NCI-H345 treated with DMSO at 0.1 percent for 48 hours (cell line): ENCODE data around the gene TAGLN3.
"Not testable (repeated sequence)": the region's sequence is repeated elsewhere in the genome, so short reads cannot be mapped to it uniquely, and the experiment has no call there.

ENCODE experiments used
- DNase-seq: peaks from one replicate; lab custom pipeline; 2025; ENCODE audit not compliant: unreplicated experiment; lab: John Stamatoyannopoulos, UW

Gene TAGLN3

DNA sequence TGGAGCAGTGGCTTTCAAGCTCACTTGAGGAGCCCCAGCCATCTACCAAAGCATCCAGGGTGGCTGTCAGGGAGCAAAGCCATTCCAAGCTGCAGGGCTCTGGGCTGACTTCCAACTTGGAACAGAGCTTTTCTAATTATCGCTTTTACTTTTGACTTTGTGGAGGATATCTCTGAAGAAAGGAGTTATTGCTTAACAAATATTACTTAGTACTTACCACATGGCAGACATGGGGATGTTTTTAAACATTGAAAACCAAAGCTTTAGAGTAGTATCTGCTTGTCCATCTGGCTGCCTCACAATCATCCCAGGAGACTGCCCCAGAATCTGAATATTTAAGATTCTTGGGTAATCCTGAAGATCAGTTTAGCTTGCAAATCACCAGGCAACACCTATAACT, 8.9 kb downstream of the TAGLN3 start:
- no peak for DNase-seq

DNA sequence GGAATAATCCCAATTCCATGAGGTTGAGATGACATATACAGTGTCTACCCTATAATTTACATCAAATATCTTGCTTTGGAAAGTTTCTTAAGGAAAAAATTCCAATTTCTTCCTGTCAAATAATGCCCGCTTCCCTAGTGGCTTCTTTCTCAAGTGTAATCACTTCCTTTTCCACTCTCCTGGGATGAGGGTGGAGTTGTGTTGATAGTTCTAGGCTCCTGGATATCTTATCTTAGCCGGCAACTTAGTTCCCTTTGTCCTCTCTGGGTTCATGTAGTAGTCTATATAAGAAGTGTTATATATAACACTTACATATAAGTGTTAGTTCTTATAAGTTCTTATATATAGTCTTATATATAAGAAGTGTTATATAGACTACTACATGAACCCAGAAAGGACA, 10.9 kb downstream of the TAGLN3 start:
- no peak for DNase-seq

DNA sequence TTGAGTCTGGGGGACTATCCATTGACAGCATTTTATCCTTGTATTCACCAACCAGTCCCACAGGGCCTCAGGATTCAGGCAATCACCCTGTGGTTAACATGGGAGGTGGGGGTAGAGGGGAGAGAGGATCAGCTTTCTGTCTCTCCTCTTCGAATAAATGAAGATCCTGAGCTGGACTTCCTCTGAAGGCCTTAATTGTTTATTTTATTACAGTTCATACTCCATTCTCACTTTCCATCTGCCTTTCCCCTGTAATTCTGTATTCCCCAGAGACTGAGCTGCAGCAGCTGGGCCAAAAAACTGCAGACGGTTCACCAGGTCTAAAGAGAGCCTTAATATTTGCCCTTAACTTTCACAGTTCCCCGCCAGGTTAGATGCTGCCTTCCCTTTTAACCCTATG, 11.9 kb downstream of the TAGLN3 start:
- no peak for DNase-seq

DNA sequence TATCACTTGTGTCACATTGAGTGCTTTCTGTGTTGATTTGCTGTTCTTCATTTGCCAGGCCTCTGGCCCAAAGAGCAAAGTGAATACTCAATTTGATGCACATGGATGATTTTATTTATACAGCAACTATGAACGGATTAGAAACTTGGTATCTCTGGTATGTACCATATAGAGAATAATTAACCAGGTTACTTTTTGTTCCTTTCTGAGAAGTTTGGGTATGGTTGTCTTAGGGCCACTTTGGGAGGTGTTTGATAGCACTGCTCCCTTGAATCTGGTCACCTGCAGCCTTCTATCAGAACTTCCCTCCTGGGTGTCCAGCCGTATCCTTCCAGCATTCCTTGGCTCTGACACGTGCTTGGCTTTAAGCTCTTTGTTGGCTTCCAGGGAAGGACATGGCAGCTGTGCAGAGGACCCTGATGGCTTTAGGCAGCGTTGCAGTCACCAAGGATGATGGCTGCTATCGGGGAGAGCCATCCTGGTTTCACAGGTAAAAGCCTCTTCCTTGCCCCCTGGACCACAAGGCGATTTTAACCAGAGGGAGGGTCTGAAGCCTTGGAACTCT, 12.7 kb downstream of the TAGLN3 start:
- no peak for DNase-seq

DNA sequence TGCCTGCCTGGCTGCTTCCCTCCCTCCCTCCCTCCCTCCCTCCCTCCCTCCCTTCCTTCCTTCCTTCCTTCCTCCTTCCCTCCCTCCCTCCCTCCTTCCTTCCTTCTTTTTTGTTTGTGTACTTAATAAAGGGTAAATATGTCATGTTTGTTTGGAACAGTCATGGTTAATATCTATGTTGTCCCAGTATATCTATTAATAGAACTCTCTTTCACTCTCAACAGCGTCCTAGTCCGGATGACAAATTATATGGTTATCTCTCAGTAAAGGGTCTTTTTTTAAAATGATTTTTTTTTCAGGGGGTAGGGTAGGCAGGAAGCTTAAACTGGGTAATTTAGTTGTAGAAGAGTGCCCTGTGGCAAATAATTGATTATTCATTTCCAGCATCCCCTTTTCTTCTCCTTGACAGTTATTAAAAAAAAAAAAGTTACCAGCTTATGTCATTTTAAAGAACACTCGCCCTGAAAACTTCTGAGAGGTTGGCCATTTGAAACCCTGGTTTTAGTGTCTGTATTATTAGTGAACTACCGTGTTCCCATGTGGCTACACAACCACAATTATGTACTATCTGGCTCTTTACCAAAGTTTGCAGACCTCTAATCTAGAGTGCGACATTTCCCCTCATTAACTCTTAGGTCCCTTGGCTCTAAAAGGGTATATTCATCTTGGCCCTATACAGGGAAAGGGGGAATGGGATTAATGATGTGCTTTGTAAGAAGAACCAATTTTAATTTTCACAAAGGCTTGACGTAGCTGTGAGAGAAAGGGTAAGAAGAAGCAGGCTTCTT, 13.7 kb downstream of the TAGLN3 start:
- no peak for DNase-seq

DNA sequence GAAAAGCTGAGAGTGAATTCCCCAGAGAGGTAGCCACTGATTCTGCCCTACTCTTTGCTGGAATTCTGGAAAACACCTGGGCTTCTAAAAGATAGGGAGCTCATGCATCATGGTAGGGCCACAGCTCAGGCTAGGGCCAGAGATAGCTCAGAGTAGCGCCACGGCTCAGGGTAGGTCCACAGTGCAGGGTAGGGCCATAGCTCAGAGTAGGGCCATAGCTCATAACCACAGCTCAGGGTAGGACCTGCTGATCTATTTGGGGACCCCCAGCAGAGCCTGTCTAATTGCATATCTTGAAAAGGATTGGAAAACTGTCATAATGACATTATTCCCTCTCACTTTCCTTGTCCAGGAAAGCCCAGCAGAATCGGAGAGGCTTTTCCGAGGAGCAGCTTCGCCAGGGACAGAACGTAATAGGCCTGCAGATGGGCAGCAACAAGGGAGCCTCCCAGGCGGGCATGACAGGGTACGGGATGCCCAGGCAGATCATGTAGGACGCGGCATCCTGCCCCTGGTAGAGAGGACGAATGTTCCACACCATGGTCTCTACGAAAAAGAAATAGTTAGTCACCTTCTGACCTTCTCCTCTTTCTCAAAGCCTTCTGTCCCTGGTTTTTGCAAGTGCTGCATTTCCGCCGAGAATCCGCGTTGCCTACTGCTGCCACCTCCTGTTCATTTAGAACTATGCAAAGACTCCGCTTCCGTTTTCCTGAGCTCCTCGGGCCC, 14.5 kb downstream of the TAGLN3 start:
- DNase-seq = no peak

GRCh38 chr3:112013784-112014143, 15.0 kb downstream of the TAGLN3 start:
- DNase-seq = no peak

- no peak for DNase-seq
Observed at GRCh38 chr3:112017091-112017490, 18.4 kb downstream of the TAGLN3 start.

GRCh38 chr3:112018712-112019111, 20.0 kb downstream of the TAGLN3 start:
- DNase-seq = no peak

- no peak for DNase-seq
Observed at GRCh38 chr3:112019716-112020115, 21.0 kb downstream of the TAGLN3 start.

DNA sequence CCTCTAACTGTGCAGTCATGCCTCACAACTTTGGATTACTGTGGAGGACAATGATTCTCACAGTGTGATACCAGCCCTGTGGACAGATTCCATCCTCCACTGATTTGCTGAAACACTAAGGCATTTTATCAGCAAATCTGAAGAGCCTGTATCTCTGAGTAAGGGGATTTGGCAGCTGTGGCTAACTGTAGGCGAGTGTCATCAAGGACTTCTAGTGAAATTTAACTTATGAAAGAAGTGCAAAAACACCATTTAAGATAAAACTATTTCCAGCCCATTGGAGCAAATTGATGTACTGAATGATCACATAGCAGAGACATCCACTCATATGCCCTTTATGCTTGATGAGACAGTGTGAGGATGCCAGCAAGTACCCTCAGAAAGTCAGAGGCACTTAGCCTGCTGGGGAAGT, 22.0 kb downstream of the TAGLN3 start:
- DNase-seq = no peak

- no peak for DNase-seq
Observed at GRCh38 chr3:112027142-112027541, 28.4 kb downstream of the TAGLN3 start.

- no peak for DNase-seq
Observed at GRCh38 chr3:112027826-112028225, 29.1 kb downstream of the TAGLN3 start.

- no peak for DNase-seq
Observed at GRCh38 chr3:112030901-112031300, 32.2 kb downstream of the TAGLN3 start.

DNA sequence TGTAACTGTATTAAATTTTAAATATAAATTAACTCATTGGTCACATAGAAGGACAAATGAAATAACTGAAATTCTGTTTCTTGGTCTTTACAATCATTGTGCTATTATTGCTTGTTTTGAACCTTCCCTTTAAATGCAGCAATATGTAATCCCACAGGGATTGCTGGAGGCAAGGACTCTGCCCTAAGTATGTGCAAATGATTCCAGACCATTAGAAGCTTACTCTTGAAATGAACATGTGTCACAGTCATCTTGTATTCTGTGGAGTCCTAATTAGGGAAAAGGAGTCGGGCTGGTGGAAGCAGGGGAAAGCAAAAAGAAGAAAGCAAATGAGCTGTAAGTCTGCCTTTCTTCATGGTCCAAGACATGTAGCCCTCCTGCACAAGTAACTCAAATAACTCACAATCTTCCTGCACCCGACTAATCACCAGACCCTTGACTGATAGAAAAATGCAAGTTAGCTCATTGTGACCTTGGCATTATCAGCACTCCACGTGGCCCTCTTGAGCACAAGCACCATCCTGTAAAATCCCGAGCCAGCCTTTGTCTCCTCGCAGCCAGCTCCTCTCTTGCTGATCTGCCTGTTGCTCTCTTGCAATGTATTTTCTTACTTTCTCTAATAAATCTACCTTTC, 33.5 kb downstream of the TAGLN3 start:
- peak; percentile 7 for DNase-seq

DNA sequence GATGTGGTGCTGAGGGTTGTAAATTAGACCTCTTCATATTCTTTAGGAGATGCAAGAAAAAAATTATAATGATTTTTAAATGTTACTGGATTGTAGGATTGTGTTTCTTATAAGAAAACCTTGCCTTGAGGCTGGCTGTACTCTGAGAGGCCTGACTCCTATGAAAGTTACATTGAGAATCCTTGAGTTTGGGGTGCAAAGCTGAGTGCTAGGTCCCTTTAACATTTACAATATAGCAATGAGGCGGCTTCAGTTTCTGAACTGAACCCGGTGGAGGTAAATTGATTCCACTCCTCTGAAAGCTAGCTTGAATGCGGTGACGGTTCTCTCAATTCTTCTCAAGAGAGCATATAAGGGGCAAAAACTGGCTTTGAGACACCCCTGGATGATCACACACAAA, 35.7 kb downstream of the TAGLN3 start, which contains the start of gene TMPRSS7:
Gene TMPRSS7 (plus strand): TSS at position 301 of the 400 bp plus-strand sequence. CDS start 110 bp downstream, outside the sequence.
- DNase-seq = no peak

- no peak for DNase-seq
Observed at GRCh38 chr3:112035241-112035640, 36.5 kb downstream of the TAGLN3 start.

DNA sequence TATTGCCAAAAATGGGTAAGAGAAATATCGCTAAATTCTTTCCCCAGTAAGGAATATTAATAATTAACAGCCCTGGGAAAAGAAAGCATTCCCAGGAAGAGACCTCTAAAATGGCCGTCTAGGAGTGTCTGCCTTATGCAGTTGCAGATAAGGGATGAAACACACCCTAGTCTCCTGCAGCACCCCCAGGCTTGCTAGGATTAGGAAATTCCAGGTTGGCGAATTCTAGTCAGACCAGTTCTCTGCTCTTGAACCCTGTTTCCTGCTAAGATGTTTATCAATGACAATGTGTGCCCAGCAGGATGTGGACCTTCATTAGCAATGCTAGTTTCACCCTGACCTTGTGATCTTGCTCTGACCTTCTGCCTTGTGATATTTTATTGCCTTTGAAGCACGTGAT, 38.5 kb downstream of the TAGLN3 start:
- not testable (repeated sequence) for DNase-seq

- DNase-seq = no peak
Observed at GRCh38 chr3:112038863-112039262, 40.1 kb downstream of the TAGLN3 start.

DNA sequence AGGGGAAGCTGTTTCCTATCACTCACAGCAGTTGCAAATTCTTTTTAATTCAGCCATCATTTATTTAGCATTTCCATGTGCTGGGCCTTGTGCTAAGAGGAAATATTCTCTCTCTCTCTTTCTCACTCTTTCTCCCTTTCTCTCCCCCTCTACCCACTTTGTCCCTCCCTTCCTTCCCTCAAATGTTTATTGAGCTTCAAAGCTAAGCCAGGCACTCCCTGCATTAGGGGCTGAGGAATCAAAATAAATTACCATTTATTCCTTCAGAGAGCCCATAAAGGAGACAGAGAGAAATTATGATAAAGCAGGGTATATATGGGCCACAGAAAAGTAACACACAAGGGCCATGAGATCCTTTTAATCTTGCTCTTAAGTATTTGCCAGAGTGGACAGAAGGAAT, 42.6 kb downstream of the TAGLN3 start:
- DNase-seq = no peak

DNA sequence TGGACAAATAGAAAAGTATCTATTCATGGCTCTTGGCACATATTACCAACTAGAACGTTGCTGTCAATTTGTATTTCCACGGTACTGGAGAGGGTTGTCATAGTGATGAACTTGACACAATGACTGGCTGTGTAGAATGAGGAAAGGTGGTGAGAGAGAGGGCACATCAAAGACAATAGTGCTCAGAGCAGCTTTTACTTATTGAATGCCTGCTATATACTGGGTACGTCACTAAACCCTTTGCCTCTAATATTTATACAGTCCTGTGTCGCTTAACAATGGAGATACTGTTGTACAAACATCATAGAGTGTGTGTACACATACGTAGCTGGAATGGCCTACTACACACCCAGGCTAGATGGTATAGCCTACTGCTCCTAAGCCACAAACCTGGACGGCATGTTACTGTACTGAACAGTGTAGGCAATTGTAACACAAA, 44.1 kb downstream of the TAGLN3 start:
- DNase-seq = peak; percentile 97
